Neural progenitor cell (in vitro differentiated cells): ENCODE measurements around the gene KPNB1.

ENCODE experiments used
- EZH2 ChIP-seq: fragments of 200-600 bp; sonication (generic); IDR thresholded peaks from 2 replicates; pipeline ENCODE4 v1.6.1; 2017; ENCODE audit warnings: antibody characterized with exemption, mild to moderate bottlenecking, moderate library complexity
- TF ChIP-seq, protein P1 (sequence below): fragments of 200-600 bp; sonication (generic); IDR thresholded peaks from 2 replicates; pipeline ENCODE4 v1.5.1; 2017; ENCODE audit warnings: antibody characterized with exemption, mild to moderate bottlenecking

DNA sequence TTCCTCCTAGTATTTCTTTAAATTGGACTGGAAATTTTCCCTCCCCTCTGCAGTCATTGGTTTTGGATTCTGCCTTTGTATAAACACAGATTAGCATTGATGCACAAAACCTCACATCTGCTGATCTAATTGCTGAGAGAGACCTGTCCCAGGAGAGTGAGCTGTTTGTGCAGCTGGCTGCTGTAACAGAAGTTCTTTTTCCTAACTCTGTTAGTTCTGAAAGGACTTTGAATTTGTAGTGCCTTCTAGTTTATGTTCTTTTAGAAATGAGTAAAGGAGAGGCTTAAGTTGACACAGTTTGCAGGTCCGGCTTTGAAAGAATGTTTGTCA, 45.2 kb upstream of the KPNB1 start:
- TF ChIP-seq, protein P1, sequence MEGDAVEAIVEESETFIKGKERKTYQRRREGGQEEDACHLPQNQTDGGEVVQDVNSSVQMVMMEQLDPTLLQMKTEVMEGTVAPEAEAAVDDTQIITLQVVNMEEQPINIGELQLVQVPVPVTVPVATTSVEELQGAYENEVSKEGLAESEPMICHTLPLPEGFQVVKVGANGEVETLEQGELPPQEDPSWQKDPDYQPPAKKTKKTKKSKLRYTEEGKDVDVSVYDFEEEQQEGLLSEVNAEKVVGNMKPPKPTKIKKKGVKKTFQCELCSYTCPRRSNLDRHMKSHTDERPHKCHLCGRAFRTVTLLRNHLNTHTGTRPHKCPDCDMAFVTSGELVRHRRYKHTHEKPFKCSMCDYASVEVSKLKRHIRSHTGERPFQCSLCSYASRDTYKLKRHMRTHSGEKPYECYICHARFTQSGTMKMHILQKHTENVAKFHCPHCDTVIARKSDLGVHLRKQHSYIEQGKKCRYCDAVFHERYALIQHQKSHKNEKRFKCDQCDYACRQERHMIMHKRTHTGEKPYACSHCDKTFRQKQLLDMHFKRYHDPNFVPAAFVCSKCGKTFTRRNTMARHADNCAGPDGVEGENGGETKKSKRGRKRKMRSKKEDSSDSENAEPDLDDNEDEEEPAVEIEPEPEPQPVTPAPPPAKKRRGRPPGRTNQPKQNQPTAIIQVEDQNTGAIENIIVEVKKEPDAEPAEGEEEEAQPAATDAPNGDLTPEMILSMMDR = no peak
- TF ChIP-seq EZH2 = no peak
